GM12891 (cell line): ENCODE results near the gene CCDC81.

Source experiments
- POLR2A ChIP-seq: IDR thresholded peaks from 2 replicates; pipeline ENCODE4 v1.6.1; 2011; ENCODE audit warnings: low read depth, low read length, control low read depth
- TAF1 ChIP-seq: IDR thresholded peaks from 2 replicates; pipeline ENCODE4 v1.6.1; 2011; ENCODE audit warnings: low read depth, low read length, control low read depth

DNA sequence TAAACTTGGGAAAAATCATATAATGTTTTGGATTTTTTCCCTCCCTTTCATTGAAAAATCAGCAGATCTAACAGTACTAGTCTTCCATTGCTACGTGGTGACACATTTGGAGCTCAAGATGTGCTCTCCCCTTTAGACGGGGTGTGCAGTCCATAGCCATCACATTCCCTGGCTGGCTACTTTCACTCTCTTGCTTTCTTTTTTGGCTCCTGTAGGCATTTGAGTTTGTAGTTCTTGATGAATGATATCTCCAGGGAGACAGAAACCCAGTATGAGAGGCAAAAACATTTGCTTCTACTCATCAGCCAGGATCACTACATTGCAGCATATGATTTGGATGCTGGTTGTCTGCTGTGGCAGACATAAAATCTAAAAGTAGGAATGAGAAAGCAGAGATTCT, 12.1 kb downstream of the CCDC81 start:
- TF ChIP-seq POLR2A (no peak), TAF1 (no peak)
